B cell (primary cell): ENCODE measurements around the gene TMEM232.

Source experiments
- CTCF ChIP-seq: fragments of 200-600 bp; IDR thresholded peaks from one replicate; pipeline ENCODE4 v1.8.0; 2022; ENCODE audit warnings: antibody characterized with exemption, mild to moderate bottlenecking
- EZH2 ChIP-seq: IDR thresholded peaks from 2 replicates; pipeline ENCODE4 v1.6.1; 2012; ENCODE audit warnings: borderline replicate concordance, low read depth, mild to moderate bottlenecking, moderate library complexity, low read length; ENCODE audit not compliant: insufficient read depth, poor library complexity, severe bottlenecking

- no peak for TF ChIP-seq CTCF
- no peak for TF ChIP-seq EZH2
Measured at GRCh38 chr5:110386782-110387181, 339.7 kb downstream of the TMEM232 start.
